A549 (cell line): ENCODE results near the gene CNTNAP2. TPM values are rescaled to one million over a fixed set of nuclear protein-coding genes. Genes with fewer than 3 reads are reported as not detected.

Experiments used
- ATAC-seq, 2 experiments: fragments of 200-7000 bp in 1 of 2; fragments of >200 bp in 1 of 2; cut with Nextera tagmentation in 1 of 2; cut with Tn5 transposase in 1 of 2; 3 replicates each; pipeline versions ENCODE4 v1.8.0 to v1.9.1; 2018 to 2020; ENCODE audit warnings: mild to moderate bottlenecking in 1 of 2, moderate library complexity in 1 of 2
- CTCF ChIA-PET: fragments of 300-600 bp; sonication (Branson Sonifier 250); formaldehyde crosslinking; extraction: SDS; loops from one replicate; lab custom pipeline; 2021; ENCODE audit warnings: antibody characterized with exemption, inconsistent platforms; lab: Yijun Ruan, JAX
- POLR2A ChIA-PET: fragments of 350-600 bp; formaldehyde crosslinking; extraction: SDS; loops from one replicate; lab custom pipeline; 2021; ENCODE audit warnings: antibody characterized with exemption, inconsistent platforms; lab: Yijun Ruan, JAX
- DNase-seq, 2 experiments: peaks; one replicate each; pipeline versions ENCODE4 v3.0.0 to v3.0.0-alpha.2; 2011 to 2016; ENCODE audit warnings: low read depth in 1 of 2, low spot score in 1 of 2
- FAIRE-seq: peaks from 2 replicates; lab custom pipeline; 2011; peaks lifted over from hg19 to GRCh38; lab: Jason Lieb, UNC
- H3K27ac ChIP-seq, 2 experiments: fragments of >200 bp; sonication (Bioruptor Twin); formaldehyde crosslinking; 3 replicates each; pipeline ENCODE4 v1.5.1; 2016 to 2017
- H3K4me1 ChIP-seq: fragments of >200 bp; sonication (Bioruptor Twin); formaldehyde crosslinking; 3 replicates; pipeline ENCODE4 v1.6.1; 2016
- H3K4me2 ChIP-seq: fragments of >200 bp; sonication (Bioruptor Twin); formaldehyde crosslinking; 3 replicates; pipeline ENCODE4 v1.6.1; 2016
- H3K4me3 ChIP-seq: fragments of >200 bp; sonication (Bioruptor Twin); formaldehyde crosslinking; 3 replicates; pipeline ENCODE4 v1.5.1; 2016
- H3K9me3 ChIP-seq: fragments of >200 bp; sonication (Bioruptor Twin); formaldehyde crosslinking; 3 replicates; pipeline ENCODE4 v1.6.1; 2016
- BCL3 ChIP-seq: fragments of >200 bp; sonication (Bioruptor Twin); formaldehyde crosslinking; IDR thresholded peaks from 3 replicates; pipeline ENCODE4 v1.6.1; 2016
- CBX2 ChIP-seq: fragments of 200-600 bp; sonication (generic); IDR thresholded peaks from 2 replicates; pipeline ENCODE4 v1.6.1; 2016; ENCODE audit warnings: low read depth, mild to moderate bottlenecking, borderline replicate concordance
- CTCF ChIP-seq: fragments of >200 bp; sonication (Bioruptor Twin); formaldehyde crosslinking; IDR thresholded peaks from 3 replicates; pipeline ENCODE4 v1.5.1; 2016
- EHF ChIP-seq: fragments of 250-450 bp; sonication (Bioruptor Pico); IDR thresholded peaks from 2 replicates; pipeline ENCODE4 v1.5.0; 2020; ENCODE audit warnings: mild to moderate bottlenecking
- EHMT2 ChIP-seq: fragments of 200-600 bp; sonication (generic); IDR thresholded peaks from 2 replicates; pipeline ENCODE4 v1.6.1; 2016; ENCODE audit warnings: antibody characterized with exemption, low read depth, mild to moderate bottlenecking, moderate library complexity
- ELK1 ChIP-seq: fragments of 150-350 bp; IDR thresholded peaks from 2 replicates; pipeline ENCODE4 v1.6.1; 2014; ENCODE audit warnings: low read depth, mild to moderate bottlenecking, low read length
- ESRRA ChIP-seq: fragments of 150-350 bp; IDR thresholded peaks from 2 replicates; pipeline ENCODE4 v1.6.1; 2014; ENCODE audit warnings: mild to moderate bottlenecking, low read length, borderline replicate concordance
- HDAC2 ChIP-seq: fragments of 200-600 bp; sonication (generic); IDR thresholded peaks from 2 replicates; pipeline ENCODE4 v1.6.1; 2016
- HES2 ChIP-seq: fragments of >200 bp; sonication (Bioruptor Twin); formaldehyde crosslinking; IDR thresholded peaks from 2 replicates; pipeline ENCODE4 v1.6.1; 2016
- HOXA7 ChIP-seq: fragments of 250-450 bp; sonication (Bioruptor Pico); IDR thresholded peaks from 2 replicates; pipeline ENCODE4 v1.5.0; 2020; ENCODE audit warnings: mild to moderate bottlenecking, moderate library complexity
- JUN ChIP-seq, 2 experiments: fragments of >200 bp; sonication (Bioruptor Twin); formaldehyde crosslinking; IDR thresholded peaks; 2 replicates in 1 of 2; 3 replicates in 1 of 2; pipeline ENCODE4 v1.6.1; 2016 to 2017
- KDM5A ChIP-seq: fragments of 200-600 bp; sonication (generic); IDR thresholded peaks from 2 replicates; pipeline ENCODE4 v1.6.1; 2016; ENCODE audit warnings: antibody characterized with exemption, mild to moderate bottlenecking
- MAX ChIP-seq: IDR thresholded peaks from 2 replicates; pipeline ENCODE4 v1.6.1; 2012
- MAZ ChIP-seq: fragments of 150-350 bp; IDR thresholded peaks from 2 replicates; pipeline ENCODE4 v1.6.1; 2014; ENCODE audit warnings: antibody characterized with exemption, low read depth, low read length, borderline replicate concordance
- MYC ChIP-seq: IDR thresholded peaks from 2 replicates; pipeline ENCODE4 v1.6.1; 2012; ENCODE audit warnings: mild to moderate bottlenecking, inconsistent platforms, low read length, improper control_type of control experiment, borderline replicate concordance
- NPAS2 ChIP-seq: fragments of 250-450 bp; sonication (Bioruptor Pico); IDR thresholded peaks from 2 replicates; pipeline ENCODE4 v1.8.0; 2022; ENCODE audit warnings: mild to moderate bottlenecking, moderate library complexity, borderline replicate concordance
- NR3C1 ChIP-seq: fragments of >200 bp; sonication (Bioruptor Twin); formaldehyde crosslinking; IDR thresholded peaks from 3 replicates; pipeline ENCODE4 v1.6.1; 2017
- PBX3 ChIP-seq: IDR thresholded peaks from 2 replicates; pipeline ENCODE4 v1.6.1; 2012
- PHF8 ChIP-seq: fragments of 200-600 bp; sonication (generic); IDR thresholded peaks from 2 replicates; pipeline ENCODE4 v1.6.1; 2016; ENCODE audit warnings: low read depth, mild to moderate bottlenecking, antibody characterized with exemption, moderate library complexity, borderline replicate concordance
- POLR2AphosphoS2 ChIP-seq: conservative IDR thresholded peaks from 2 replicates; pipeline ENCODE4 v1.6.1; 2012; ENCODE audit warnings: low read length, improper control_type of control experiment, inconsistent platforms
- RAD21 ChIP-seq, 2 experiments: fragments of >200 bp in 1 of 2; sonication (Bioruptor Twin) in 1 of 2; formaldehyde crosslinking in 1 of 2; IDR thresholded peaks in 1 of 2; conservative IDR thresholded peaks in 1 of 2; 2 replicates in 1 of 2; 3 replicates in 1 of 2; pipeline ENCODE4 v1.6.1; 2012 to 2018; ENCODE audit warnings: inconsistent platforms in 1 of 2
- RCOR1 ChIP-seq: fragments of 150-350 bp; IDR thresholded peaks from 2 replicates; pipeline ENCODE4 v1.6.1; 2014; ENCODE audit warnings: antibody characterized with exemption, low read length, low read depth
- RFX5 ChIP-seq: fragments of 450-650 bp; IDR thresholded peaks from 2 replicates; pipeline ENCODE4 v1.7.1; 2014; ENCODE audit warnings: antibody characterized with exemption, mild to moderate bottlenecking, moderate library complexity
- SREBF2 ChIP-seq: fragments of 450-650 bp; IDR thresholded peaks from 2 replicates; pipeline ENCODE4 v1.6.1; 2014; ENCODE audit warnings: mild to moderate bottlenecking, moderate library complexity
- ZC3H11A ChIP-seq: fragments of 450-650 bp; IDR thresholded peaks from 2 replicates; pipeline ENCODE4 v1.6.1; 2014; ENCODE audit warnings: antibody characterized with exemption, mild to moderate bottlenecking
- WGBS: methylation state at CpG from one replicate; pipeline ENCODE4 v1.1.6; 2017; ENCODE audit errors: missing lambda C conversion rate; 5-methylcytosine and 5-hydroxymethylcytosine counted together
- polyA plus RNA-seq, 4 experiments: library from polyadenylated mRNA; depleted of rRNA in 3 of 4; stranded (reverse); fragments of >200 nt; fragmentation: RNase III in 1 of 4; extraction: RNeasy Plus Mini Kit Qiagen cat#74134 plus additional on column Dnase treatment in 1 of 4; gene quantifications; 2 replicates in 3 of 4; 3 replicates in 1 of 4; pipeline ENCODE4 v1.2.3, GENCODE V29; 2011 to 2017

Gene CNTNAP2
- polyA plus RNA-seq, 2 of the 4 experiments (the other 2 are of a cell fraction): 0.05 to 0.13 TPM

- ChIA-PET CTCF (no interaction called here), POLR2A (no interaction called here)
These were observed 1605.6 kb downstream of the CNTNAP2 start for GRCh38 chr7:147721962-147722830.

GRCh38 chr7:147723536-147723935 is 1606.9 kb downstream of the CNTNAP2 start:
- DNase-seq (no peak), FAIRE-seq (no peak)
- Histone ChIP-seq H3K4me3 (no peak overlapping the region), H3K4me2 (no peak overlapping the region)
- TF ChIP-seq MYC: no peak
- TF ChIP-seq, all 56 proteins: peak for 0
- no peak for ATAC-seq
- no peak overlapping the region for H3K27ac ChIP-seq
- no peaks in the 10 kb centered on the region for H3K4me1 ChIP-seq
- WGBS: 27% methylated on average over 4 of the region's 4 CpGs
- CTCF ChIA-PET: no interaction called here
- POLR2A ChIA-PET: no interaction called here
- H3K9me3 ChIP-seq: no peaks in the 10 kb centered on the region; the same call in 2 of the 3 replicates

More at GRCh38 chr7:147721962-147722830, 1605.6 kb downstream of the CNTNAP2 start:
- TF ChIP-seq HOXA7: no peak
- TF ChIP-seq RCOR1: no peak
- TF ChIP-seq PBX3: no peak
- TF ChIP-seq ELK1: no peak
- no peak for TF ChIP-seq HES2
- TF ChIP-seq RAD21 (conservative IDR thresholded peaks at IDR 0.05 in 1 of 2, IDR thresholded peaks at IDR 0.05 in 1 of 2): no peak
- TF ChIP-seq SREBF2: no peak
- no peak for TF ChIP-seq JUN (IDR thresholded peaks at IDR 0.05)
- TF ChIP-seq RFX5: no peak
- no peak for TF ChIP-seq NR3C1
- no peak for TF ChIP-seq HDAC2
- no peak for TF ChIP-seq MAX
- no peak for TF ChIP-seq EHMT2
- FAIRE-seq (no peak), ATAC-seq (no peak), DNase-seq (no peak)
- Histone ChIP-seq H3K9me3 (no peaks in the 10 kb centered on the region; the same call in 2 of the 3 replicates), H3K4me2 (no peak overlapping the region), H3K27ac (no peak overlapping the region), H3K4me1 (no peaks in the 10 kb centered on the region), H3K4me3 (no peak overlapping the region)
- 24% methylated on average over 6 of the region's 6 CpGs for WGBS

- WGBS: 8% methylated on average over 2 of the region's 2 CpGs
- FAIRE-seq: no peak
- Histone ChIP-seq H3K4me1 (no peaks in the 10 kb centered on the region), H3K4me3 (no peak overlapping the region), H3K27ac (no peak overlapping the region), H3K9me3 (no peaks in the 10 kb centered on the region), H3K4me2 (no peak overlapping the region)
- ChIA-PET CTCF (no interaction called here), POLR2A (no interaction called here)
- TF ChIP-seq NPAS2 (CRISPR knock-in tag) (no peak), PHF8 (no peak), BCL3 (no peak), NR3C1 (no peak), RCOR1 (no peak), EHF (CRISPR knock-in tag) (no peak), CBX2 (no peak), ESRRA (no peak), EHMT2 (no peak), ZC3H11A (no peak), POLR2AphosphoS2 (no peak), CTCF (no peak), KDM5A (no peak), ELK1 (no peak), MAZ (no peak), RFX5 (no peak)
- DNase-seq: no peak
- no peak for ATAC-seq
These were observed 1614.7 kb downstream of the CNTNAP2 start for GRCh38 chr7:147731311-147731710.
